8988T (cell line): ENCODE data around the gene SYTL3.
"Not testable (repeated sequence)": the region's sequence is repeated elsewhere in the genome, so short reads cannot be mapped to it uniquely, and the experiment has no call there.

ENCODE experiments used
- DNase-seq: peaks from one replicate; pipeline ENCODE4 v3.0.0; 2011

The SYTL3 gene

GRCh38 chr6:158780246-158780884 lies 130.5 kb downstream of the SYTL3 start:
- DNase-seq, result no peak

DNA sequence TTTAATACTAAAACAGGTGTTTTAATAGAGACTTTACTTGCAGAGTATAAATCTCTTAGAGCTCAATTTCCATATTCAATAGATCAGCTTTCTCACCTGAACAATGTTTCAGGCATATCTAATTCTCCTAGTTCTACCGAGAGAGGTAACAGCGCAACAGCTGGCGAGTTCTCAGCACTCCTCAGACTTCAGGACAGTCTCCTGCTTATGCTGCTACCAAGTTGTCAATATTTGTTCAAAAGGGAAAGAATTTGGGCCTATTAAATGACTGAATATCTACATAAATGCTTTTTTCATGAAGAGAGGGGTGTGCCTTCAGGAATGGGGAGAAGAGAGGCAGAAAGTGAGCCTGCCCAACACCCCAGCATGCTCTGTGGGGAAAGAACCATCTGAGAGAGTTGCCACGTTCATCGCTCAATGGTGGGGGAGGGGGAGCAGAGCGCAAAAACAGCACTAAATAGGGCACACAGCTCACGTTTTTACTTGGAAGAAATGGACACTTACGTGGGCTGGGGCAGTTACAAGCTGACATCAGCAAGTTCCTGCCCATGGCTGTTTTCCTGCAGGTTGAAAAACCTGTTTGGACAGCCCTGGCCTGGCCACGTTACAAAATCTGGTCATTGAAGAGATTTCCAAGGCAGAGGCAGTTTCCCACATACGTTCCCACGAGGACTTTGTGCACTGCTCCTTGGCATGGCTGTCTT lies 131.3 kb downstream of the SYTL3 start:
- no peak for DNase-seq

DNA sequence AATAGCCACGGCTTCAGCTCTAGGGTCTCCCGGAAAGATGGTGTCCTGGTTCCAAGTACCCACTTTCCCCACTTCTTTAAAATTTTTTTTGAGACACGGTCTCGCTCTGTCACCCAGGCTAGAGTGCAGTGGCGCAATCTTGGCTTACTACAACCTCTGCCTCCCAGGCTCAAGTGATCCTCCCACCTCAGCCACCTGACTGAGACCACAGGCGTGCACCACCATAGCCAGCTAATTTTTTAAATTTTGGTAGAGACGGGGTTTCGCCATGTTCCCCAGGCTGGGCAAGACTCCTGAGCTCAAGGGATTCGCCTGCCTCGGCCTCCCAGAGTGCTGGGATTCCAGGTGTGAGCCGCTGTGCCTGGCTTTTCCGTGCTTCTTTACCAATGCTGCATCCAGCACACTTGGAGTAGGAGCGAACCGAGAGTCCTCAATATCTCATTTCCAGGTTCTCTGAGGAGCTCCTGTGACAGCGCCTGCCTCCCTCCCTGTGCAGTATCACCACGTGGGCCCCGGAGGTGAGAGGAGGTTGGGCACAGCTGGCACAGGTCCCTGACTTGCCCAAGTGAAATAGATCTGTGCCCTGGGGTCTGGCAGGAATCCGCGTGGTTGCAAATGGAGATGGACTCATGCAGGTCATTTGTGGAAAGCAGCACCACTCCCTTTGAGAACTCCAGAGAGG lies 132.0 kb downstream of the SYTL3 start:
- no peak for DNase-seq

GRCh38 chr6:158782432-158783166 lies 132.7 kb downstream of the SYTL3 start:
- DNase-seq, result no peak

- DNase-seq, result no peak
These were observed 133.3 kb downstream of the SYTL3 start for GRCh38 chr6:158783167-158783450.

- DNase-seq, result no peak
These were observed 134.0 kb downstream of the SYTL3 start for GRCh38 chr6:158783851-158784250.

GRCh38 chr6:158784505-158784904 lies 134.7 kb downstream of the SYTL3 start:
- DNase-seq, result peak; percentile 68

DNA sequence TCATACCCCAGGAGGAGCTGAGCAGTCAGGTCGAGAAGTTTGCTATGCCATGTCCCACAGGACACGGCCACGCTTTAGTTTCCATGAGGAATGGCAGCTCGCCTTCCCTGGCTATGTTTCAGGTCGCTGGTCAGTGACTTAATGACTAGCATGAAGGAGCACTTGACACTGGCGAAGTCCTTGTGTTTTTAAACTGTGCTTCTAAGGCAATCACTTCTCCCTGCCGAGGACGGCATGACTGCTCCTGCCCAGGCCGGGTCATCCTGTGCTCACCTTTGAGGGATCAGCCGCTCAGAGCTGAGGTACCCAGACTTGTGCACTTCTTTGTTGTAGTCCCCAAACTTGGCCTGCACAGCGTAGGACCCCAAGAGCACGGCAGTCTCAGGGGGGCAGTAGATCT lies 135.2 kb downstream of the SYTL3 start:
- DNase-seq, result no peak

- no peak for DNase-seq
These were observed 136.9 kb downstream of the SYTL3 start for GRCh38 chr6:158786645-158787304.

- DNase-seq, result no peak
These were observed 137.5 kb downstream of the SYTL3 start for GRCh38 chr6:158787395-158787794.

DNA sequence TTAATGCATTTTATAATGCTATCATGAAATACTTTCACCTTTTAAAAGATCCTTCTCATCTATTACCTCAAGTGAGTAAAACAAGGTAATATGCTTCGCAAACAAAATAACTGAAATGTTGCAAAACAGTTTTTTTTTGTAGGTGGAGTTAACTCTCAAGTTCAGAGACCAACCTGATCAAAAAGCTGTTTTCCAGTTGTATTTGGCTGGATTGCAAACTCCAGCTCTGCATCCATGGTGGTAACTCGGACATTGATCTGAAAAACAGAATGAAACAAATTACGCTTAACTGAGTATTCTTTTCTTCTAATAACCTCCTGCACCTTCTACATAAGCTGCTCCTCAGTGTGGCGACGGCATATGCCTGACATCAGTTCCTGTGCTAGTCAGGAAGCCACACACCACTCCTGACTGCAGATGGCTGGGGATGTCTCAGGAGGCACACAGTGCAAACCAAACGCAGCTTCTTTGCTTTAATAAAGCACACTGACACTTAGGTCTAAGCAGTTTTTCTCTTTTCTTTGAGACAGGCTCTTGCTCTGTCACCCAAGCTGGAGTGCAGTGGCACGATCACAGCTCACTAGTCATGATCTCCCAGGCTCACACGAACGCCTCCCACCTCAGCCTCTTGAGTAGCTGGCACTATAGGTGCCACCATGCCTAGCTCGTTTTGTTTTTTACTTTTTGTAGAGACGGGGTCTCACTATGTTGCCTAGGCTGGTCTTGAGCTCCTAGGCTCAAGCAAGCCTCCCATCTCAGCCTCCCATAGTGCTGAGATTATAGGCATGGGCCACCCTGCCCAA lies 139.5 kb downstream of the SYTL3 start:
- no peak for DNase-seq

GRCh38 chr6:158791274-158791855 lies 141.5 kb downstream of the SYTL3 start:
- DNase-seq, result no peak

GRCh38 chr6:158792505-158792904 lies 142.7 kb downstream of the SYTL3 start:
- DNase-seq, result not testable (repeated sequence)

GRCh38 chr6:158793432-158793831 lies 143.6 kb downstream of the SYTL3 start:
- no peak for DNase-seq

- DNase-seq, result no peak
These were observed 145.7 kb downstream of the SYTL3 start for GRCh38 chr6:158795516-158795915.

DNA sequence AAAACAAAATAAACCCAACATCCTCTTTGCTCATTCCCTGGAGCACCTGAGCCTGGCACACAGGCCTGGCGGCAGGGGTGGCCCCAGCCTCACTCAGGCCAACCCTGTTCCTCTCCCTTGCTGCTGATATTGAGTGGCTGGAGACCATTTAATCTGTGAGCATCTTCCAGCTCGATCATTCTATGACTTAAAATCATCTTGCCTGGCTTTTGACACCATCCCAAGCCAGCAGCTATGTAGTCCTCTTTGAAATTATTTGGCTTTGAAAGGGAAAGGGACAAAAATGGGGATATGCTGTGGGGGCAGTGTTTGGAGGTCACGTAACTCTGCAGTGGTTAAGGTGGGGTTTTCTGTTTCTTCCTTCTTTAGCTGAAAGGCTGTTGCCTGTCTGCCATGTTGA lies 146.5 kb downstream of the SYTL3 start:
- no peak for DNase-seq

- DNase-seq, result no peak
These were observed 147.8 kb downstream of the SYTL3 start for GRCh38 chr6:158797331-158798310.

DNA sequence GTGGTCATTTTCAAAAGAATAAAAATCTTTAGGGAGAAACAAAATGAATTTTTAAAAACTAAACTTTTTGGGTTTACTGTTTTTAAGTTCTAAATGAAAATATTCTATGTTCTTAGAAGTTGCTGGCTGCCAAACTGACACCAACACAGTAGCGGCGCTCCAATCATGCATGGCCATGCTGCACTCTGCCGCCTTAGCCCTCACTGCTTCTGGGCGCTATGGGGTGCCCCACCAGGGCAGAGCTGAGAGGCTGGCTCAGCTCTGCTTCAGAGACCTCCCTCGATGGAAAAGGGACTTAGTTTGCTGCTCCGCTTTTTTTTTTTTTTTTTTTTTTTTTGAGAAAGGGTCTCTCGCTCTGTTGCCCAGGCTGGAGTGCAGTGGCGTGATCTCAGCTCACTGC lies 148.5 kb downstream of the SYTL3 start:
- no peak for DNase-seq

- DNase-seq, result no peak
These were observed 149.4 kb downstream of the SYTL3 start for GRCh38 chr6:158799051-158799792.
